Amygdala (tissue), 56 donors: ENCODE results near the gene SYNRG.
"Not testable (repeated sequence)": the region's sequence is repeated elsewhere in the genome, so short reads cannot be mapped to it uniquely, and the experiment has no call there.

ENCODE experiments used
- DNase-seq, 56 donors: peaks; one replicate each; lab custom pipeline; 2025; lab: John Stamatoyannopoulos, UW

Gene SYNRG, protein sequence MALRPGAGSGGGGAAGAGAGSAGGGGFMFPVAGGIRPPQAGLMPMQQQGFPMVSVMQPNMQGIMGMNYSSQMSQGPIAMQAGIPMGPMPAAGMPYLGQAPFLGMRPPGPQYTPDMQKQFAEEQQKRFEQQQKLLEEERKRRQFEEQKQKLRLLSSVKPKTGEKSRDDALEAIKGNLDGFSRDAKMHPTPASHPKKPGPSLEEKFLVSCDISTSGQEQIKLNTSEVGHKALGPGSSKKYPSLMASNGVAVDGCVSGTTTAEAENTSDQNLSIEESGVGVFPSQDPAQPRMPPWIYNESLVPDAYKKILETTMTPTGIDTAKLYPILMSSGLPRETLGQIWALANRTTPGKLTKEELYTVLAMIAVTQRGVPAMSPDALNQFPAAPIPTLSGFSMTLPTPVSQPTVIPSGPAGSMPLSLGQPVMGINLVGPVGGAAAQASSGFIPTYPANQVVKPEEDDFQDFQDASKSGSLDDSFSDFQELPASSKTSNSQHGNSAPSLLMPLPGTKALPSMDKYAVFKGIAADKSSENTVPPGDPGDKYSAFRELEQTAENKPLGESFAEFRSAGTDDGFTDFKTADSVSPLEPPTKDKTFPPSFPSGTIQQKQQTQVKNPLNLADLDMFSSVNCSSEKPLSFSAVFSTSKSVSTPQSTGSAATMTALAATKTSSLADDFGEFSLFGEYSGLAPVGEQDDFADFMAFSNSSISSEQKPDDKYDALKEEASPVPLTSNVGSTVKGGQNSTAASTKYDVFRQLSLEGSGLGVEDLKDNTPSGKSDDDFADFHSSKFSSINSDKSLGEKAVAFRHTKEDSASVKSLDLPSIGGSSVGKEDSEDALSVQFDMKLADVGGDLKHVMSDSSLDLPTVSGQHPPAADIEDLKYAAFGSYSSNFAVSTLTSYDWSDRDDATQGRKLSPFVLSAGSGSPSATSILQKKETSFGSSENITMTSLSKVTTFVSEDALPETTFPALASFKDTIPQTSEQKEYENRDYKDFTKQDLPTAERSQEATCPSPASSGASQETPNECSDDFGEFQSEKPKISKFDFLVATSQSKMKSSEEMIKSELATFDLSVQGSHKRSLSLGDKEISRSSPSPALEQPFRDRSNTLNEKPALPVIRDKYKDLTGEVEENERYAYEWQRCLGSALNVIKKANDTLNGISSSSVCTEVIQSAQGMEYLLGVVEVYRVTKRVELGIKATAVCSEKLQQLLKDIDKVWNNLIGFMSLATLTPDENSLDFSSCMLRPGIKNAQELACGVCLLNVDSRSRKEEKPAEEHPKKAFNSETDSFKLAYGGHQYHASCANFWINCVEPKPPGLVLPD (N-terminal part only)

DNA sequence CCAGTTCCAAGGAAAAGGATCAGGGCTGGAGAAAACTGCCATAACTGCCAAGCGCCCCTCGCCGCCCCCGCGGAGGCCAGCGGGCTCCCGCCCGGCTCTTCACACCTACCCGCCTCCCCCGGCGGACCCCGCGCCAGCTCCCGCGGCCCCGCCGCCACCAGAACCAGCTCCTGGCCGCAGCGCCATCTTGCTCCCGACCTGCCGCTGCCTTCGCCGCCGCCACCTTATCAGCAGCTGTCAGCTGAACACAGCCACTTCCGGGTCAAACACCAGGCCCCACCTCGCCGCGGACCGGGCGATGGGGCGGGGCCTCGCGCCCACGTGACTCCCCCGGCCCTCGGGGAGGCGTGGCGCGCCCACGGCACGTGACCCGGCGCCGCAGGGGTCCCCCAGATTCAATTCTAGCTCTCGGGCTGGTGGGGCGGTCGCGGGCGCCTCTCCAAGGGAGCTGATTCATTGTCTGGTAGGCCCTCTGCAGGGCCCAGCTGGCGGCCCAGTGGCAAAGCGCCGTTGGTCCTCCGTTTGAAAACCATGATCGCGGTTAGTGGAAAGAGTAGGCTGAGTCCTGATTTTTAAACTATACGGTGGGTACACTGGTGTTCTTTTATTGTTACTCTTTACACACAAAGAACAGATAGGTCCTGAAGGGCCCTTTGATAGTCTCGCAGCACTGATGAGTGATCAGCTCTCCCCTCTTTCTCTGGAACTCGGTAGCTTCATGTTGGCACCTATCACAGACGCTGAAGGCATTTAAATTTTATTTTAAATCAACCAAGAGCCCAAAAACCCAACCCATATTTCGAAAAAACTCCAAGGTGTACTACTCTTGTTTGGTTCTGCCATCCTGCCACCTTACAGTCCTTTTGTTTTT lies at the start of gene SYNRG:
Gene SYNRG, minus strand, starts transcription at position 249 of the 871 bp plus-strand sequence. Its CDS starts 63 bp downstream, at position 186.
- DNase-seq = peak; percentile 58 to 98 (median 93)

DNA sequence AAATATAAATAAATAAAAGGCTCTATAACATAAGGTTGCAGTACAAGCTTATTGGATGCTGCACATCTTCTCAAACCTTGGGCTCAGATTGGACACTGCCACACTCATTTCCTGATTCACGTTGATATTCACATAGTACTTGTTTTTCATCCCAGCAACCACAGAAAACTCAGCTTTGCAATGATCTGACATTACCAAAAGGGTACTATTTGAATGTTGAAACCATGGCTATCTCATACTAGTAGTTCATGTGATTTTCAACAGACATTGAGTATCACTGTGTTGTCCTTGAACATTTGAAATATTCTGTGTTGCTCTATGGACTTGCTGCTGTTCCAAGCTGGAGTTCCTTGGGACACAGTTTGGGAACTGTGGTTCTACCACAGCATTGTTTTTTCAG lies 48.0 kb upstream of the SYNRG start:
- DNase-seq = no peak

- DNase-seq = no peak
Observed at GRCh38 chr17:37651849-37652248, 42.6 kb upstream of the SYNRG start.

- peak in 11 of 56 donors; percentile 0 to 50 (median 6) for DNase-seq
Observed at GRCh38 chr17:37650419-37651003, 41.3 kb upstream of the SYNRG start.

DNA sequence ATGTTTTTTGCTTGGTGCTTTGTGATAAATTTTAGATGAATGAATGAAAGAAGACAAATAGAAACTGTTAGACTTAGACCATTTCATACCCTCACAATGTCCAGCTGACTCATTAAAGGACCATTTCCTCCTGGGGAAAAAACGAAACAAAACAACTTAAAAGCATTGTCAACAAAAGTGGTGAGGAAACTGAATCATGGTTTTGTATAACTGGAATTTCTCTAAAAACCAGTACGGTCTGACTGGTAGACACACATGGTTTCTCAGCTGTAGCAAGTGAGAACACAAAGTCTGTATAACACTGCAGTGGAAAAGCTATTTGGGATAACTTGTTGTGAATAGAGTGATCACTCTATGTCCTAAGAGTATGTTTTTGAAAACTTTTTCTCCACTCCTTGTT lies 39.3 kb upstream of the SYNRG start:
- DNase-seq = no peak

DNA sequence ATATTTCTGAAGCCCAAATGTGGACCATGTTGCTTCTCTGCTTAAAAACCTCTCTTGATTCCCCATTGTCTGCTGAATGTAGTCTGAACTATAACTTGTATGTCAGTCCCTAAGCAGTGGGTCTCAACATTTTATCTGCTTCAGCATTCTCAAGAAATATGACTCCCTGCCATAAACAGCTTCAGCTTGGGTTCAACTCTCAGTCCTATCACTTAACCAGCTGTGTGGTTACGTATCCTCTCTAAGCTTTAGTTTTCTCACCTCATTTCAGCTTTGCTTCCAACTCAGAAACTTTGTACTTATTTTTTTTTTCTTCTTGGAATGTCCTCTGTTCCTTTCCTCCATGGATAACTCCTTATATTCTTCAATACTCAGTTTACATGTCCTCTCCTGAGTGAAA lies 38.6 kb upstream of the SYNRG start:
- DNase-seq = no peak

DNA sequence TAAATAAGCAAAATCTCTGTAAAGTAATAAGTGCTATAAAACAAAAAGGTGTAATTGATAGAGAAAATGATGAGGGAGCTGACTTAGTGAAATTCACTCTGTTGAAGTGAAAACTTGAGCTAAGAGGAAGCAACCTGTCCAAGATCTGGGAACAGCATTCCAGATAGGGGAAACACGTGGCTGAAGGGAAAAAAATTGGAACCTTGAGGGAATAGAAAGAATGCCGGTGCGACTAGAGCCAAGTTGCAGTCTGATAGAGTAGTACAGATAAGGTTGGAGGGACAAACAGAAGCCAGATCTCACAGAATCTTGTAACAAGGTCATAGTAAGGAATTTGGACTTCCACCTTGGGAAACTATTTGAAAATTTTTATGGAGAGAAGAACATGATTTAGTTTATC lies 34.7 kb upstream of the SYNRG start:
- DNase-seq = no peak

- peak; percentile 36 to 91 (median 76) for DNase-seq
Observed at GRCh38 chr17:37643118-37643766, 34.0 kb upstream of the SYNRG start, which contains the start of gene DDX52. Gene DDX52 (minus strand): TSS chr17:37643446. CDS start chr17:37643420, 26 bp downstream.

- no peak for DNase-seq
Observed at GRCh38 chr17:37642681-37643080, 33.5 kb upstream of the SYNRG start.

DNA sequence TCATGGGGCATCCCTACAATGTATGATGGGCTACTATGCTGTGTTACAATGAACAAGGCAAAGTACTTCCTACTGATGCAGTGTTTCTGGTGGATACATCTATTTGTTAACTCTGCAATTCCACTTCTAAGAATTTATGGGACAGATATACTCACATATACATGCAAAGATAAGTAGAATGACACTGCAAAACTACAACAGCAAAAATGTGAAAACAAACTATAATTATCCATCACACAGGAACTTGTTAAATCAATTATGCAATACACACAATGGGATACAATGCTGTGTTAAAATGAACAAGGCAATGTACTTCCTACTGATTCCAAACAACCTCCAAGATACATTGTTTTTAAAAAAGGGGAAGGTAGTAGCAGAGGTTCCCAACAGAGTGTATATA lies 30.8 kb upstream of the SYNRG start:
- DNase-seq = no peak

GRCh38 chr17:37637956-37638355 lies 28.7 kb upstream of the SYNRG start:
- DNase-seq = no peak

- DNase-seq = not testable (repeated sequence)
Observed at GRCh38 chr17:37616430-37616829, 7.2 kb upstream of the SYNRG start.

- DNase-seq = no peak
Observed at GRCh38 chr17:37614823-37615222, 5.6 kb upstream of the SYNRG start.

- DNase-seq = no peak
Observed at GRCh38 chr17:37614391-37614790, 5.2 kb upstream of the SYNRG start.

DNA sequence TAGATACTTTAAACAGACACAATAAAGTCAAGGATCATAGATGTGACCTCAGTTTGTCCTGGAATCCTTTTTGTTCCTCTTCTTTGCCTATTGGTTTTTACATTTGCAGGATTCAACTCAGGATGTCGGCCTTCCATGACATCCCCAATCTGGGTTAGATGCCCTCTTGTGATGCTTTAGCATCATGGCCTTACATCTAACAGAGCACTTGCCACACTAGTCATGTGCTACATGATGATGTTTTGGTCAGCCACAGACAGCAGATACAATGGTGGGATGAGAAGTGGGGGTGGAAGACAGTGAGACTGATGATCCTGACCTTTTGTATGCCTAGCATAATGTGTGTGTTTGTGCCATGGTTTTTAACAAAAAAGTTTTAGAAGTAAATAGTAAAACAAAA lies 1.8 kb upstream of the SYNRG start:
- DNase-seq = peak in 1 of 56 donors; percentile 5

- peak in 1 of 56 donors; percentile 5 for DNase-seq
Observed at GRCh38 chr17:37610041-37610420, 813 bp upstream of the SYNRG start.

GRCh38 chr17:37608351-37609169 lies 658 bp downstream of the SYNRG start:
- peak in 23 of 56 donors; percentile 28 to 71 (median 52) for DNase-seq
